HL-60 (cell line): Measurements from ENCODE around the gene RTP5.

ENCODE experiments used
- DNase-seq, 2 experiments: peaks; one replicate each; pipeline ENCODE4 v3.0.0-alpha.2; 2010 to 2020; ENCODE audit warnings: low read depth in 1 of 2, low spot score in 1 of 2
- H3K27ac ChIP-seq: fragments of 250-450 bp; sonication (Bioruptor Pico); replicated peaks from 2 replicates; pipeline ENCODE4 v1.5.1; 2020; ENCODE audit warnings: mild to moderate bottlenecking, moderate library complexity
- H3K27me3 ChIP-seq: fragments of 250-450 bp; sonication (Bioruptor Pico); 2 replicates; pipeline ENCODE4 v1.5.1; 2021; ENCODE audit warnings: mild to moderate bottlenecking, moderate library complexity; ENCODE audit not compliant: insufficient read depth, poor library complexity, severe bottlenecking
- H3K4me3 ChIP-seq: replicated peaks from 2 replicates; pipeline ENCODE4 v1.5.1; 2011; ENCODE audit warnings: mild to moderate bottlenecking, control low read depth, low read length; ENCODE audit not compliant: insufficient read depth
- CTCF ChIP-seq: IDR thresholded peaks from one replicate; pipeline ENCODE4 v1.5.1; 2011; ENCODE audit warnings: low read length, control low read depth, inconsistent platforms; ENCODE audit not compliant: insufficient read depth
- GABPA ChIP-seq: IDR thresholded peaks from 2 replicates; pipeline ENCODE4 v1.6.1; 2012; ENCODE audit warnings: low read depth
- POLR2AphosphoS5 ChIP-seq: IDR thresholded peaks from 2 replicates; pipeline ENCODE4 v1.6.1; 2012; ENCODE audit warnings: low read depth
- REST ChIP-seq: IDR thresholded peaks from 2 replicates; pipeline ENCODE4 v1.6.1; 2012; ENCODE audit warnings: low read depth; ENCODE audit not compliant: insufficient replicate concordance
- SPI1 ChIP-seq: IDR thresholded peaks from 2 replicates; pipeline ENCODE4 v1.6.1; 2012; ENCODE audit warnings: low read depth, mild to moderate bottlenecking, borderline replicate concordance

Gene RTP5

GRCh38 chr2:241842067-241842415 lies 27.5 kb upstream of the RTP5 start:
- TF ChIP-seq REST, result no peak
- no peak for TF ChIP-seq CTCF
- TF ChIP-seq SPI1, result no peak
- no peak for TF ChIP-seq POLR2AphosphoS5
- TF ChIP-seq GABPA, result no peak
- Histone ChIP-seq H3K4me3 (no peak overlapping the region), H3K27ac (no peak overlapping the region), H3K27me3 (peaks cover 11% of the 10 kb centered on the region)
- no peak for DNase-seq

- TF ChIP-seq GABPA (no peak), POLR2AphosphoS5 (peak; percentile 17; the same call in 1 of the 2 replicates)
- H3K4me3 ChIP-seq, result peak overlapping the region; percentile 1; the same call in 1 of the 2 replicates
Observed at GRCh38 chr2:241842620-241843211, 26.8 kb upstream of the RTP5 start.

GRCh38 chr2:241843321-241844065 lies 26.0 kb upstream of the RTP5 start:
- Histone ChIP-seq H3K27me3 (peaks cover 6% of the 10 kb centered on the region), H3K4me3 (no peak overlapping the region; the same call in 1 of the 2 replicates), H3K27ac (no peak overlapping the region)
- no peak for DNase-seq
- TF ChIP-seq REST (no peak), SPI1 (no peak), GABPA (no peak), CTCF (no peak), POLR2AphosphoS5 (no peak)

More at GRCh38 chr2:241842620-241843211, 26.8 kb upstream of the RTP5 start:
- H3K27ac ChIP-seq, result no peak overlapping the region
- DNase-seq, result peak; percentile 46 to 58
- peaks cover 10% of the 10 kb centered on the region for H3K27me3 ChIP-seq

- H3K27me3 ChIP-seq, result peaks cover 6% of the 10 kb centered on the region
- H3K4me3 ChIP-seq, result no peak overlapping the region
- peak; percentile 59 to 62 for DNase-seq
- no peak overlapping the region for H3K27ac ChIP-seq
- TF ChIP-seq REST (no peak), SPI1 (peak; percentile 37; the same call in 1 of the 2 replicates), CTCF (no peak)
Observed at GRCh38 chr2:241844066-241844728, 25.3 kb upstream of the RTP5 start.
